DMS114 treated with DMSO at 0.1 percent for 48 hours (cell line): ENCODE results near the gene HSPA5.
"Not testable (repeated sequence)": the region's sequence is repeated elsewhere in the genome, so short reads cannot be mapped to it uniquely, and the experiment has no call there.

ENCODE experiments used
- DNase-seq: peaks from one replicate; lab custom pipeline; 2025; ENCODE audit not compliant: unreplicated experiment; lab: John Stamatoyannopoulos, UW

Gene HSPA5

DNA sequence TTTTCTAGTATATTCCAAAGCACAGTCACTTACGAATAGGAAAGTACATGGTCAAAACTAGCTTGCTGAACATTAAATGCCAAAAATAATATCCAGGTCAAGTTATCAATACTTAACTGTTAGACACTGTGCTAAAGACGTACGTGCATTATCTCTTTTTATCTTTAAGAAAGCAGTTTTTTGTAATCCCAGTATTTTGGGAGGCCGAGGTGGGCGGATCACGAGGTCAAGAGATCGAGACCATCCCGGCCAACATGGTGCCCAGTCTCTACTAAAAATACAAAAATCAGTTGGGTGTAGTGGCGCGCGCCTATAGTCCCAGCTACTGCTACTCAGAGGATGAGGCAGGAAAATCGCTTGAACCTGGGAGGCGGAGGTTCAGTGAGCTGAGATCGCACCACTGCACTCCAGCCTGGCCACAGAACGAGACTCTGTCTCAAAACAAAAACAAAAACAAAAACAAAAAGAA lies 2.7 kb upstream of the HSPA5 start:
- DNase-seq = no peak

DNA sequence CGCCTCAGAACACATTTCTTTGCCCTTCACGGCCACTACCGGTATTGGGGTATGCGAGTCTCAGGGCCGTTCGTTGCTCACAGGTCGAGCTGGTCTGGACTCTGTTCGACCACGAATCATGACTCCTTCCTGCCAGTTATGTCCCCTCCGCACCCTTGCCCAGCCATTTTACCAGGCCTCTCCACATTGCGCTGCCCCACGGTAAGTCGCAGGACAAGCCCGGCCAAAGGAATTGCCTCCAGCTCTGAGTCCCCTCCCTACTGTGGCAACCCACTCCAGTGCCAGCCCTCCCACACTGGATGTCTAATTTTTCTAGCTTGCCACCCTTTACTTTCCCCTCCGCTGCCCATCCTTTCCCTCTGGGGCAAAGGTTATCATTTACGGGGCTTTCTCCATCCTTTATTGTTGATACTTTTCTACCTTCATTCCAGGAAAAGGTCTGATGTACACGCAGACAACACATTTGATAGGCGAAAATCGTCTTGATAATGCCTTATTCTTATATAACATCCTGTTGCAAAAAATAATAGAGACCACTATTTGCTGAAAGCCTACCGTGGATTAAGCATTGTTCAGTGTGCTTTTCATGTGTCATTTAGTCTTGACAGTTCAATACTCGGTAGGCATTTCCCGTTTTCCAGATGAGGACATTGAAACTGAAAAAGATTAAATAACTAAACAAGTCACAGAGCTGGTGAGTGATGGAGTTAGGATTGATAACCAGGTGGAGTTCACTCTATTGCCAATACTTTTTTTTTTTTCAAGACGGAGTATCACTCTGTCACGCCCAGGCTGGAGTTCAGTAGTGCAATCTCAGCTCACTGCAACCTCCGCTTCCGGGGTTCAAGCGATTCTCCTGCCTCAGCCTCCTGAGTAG lies 958 bp upstream of the HSPA5 start:
- no peak for DNase-seq

DNA sequence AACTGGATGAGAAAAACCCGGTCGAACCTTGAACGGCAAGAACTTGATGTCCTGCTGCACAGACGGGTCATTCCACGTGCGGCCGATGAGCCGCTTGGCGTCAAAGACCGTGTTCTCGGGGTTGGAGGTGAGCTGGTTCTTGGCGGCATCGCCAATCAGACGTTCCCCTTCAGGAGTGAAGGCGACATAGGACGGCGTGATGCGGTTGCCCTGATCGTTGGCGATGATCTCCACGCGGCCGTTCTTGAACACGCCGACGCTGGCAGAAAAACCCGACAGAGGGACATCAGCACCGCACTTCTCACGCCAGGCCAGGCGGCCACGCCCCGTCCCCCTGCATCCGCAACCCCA lies 519 bp downstream of the HSPA5 start:
- DNase-seq = no peak

DNA sequence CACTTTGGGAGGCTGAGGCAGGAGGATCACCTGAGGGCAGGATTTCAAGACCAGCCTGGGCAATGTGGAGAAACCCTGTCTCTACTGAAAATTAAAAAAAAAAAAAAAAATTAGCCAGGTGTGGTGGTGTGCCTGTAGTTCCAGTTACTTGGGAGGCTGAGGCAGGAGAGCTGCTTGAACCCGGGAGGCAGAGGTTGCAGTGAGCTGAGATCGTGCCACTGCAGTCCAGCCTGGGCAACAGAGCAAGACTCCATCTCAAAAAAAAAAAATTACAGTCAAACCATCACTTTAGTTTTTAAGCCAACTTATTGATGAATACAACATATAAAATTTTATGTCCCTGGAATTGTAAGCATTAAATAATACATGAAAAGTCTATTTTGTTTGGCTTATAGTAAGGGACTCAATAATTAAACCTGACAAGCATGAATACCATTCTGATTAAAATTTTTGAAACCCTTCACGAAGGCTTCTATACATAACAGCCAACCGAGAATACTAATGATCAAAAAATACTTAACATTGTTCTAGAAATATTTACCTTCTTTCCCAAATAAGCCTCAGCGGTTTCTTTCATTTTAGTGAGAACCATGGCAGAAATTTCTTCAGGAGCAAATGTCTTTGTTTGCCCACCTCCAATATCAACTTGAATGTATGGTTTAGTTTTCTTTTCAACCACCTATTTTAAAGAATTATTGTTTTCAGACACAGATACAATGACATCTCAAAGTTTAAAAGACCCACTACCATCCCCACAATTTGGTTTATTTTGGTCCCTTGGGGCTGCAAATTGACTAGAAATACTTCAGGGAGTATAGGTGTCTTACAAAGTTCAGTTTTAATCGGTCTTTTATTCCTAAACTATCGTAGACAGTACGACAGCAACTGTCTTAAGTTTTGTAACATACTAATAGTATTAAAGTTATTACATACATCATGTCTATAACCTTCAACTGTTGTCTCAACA lies 1.2 kb downstream of the HSPA5 start:
- no peak for DNase-seq

DNA sequence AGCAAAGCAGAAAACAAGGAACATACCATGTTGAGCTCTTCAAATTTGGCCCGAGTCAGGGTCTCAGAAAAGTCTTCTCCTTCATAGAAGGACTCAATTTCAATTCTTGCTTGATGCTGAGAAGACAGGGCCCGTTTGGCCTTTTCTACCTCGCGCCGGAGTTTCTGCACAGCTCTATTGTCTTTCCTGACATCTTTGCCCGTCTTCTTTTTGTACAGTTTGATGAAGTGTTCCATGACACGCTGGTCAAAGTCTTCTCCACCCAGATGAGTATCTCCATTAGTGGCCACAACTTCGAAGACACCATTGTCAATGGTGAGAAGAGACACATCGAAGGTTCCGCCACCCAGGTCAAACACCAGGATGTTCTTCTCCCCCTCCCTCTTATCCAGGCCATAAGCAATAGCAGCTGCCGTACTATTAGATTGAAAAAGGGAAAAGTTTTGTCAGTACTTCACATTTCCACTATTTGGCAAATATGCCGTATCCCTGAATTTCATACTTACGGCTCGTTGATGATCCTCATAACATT lies 2.2 kb downstream of the HSPA5 start:
- no peak for DNase-seq

DNA sequence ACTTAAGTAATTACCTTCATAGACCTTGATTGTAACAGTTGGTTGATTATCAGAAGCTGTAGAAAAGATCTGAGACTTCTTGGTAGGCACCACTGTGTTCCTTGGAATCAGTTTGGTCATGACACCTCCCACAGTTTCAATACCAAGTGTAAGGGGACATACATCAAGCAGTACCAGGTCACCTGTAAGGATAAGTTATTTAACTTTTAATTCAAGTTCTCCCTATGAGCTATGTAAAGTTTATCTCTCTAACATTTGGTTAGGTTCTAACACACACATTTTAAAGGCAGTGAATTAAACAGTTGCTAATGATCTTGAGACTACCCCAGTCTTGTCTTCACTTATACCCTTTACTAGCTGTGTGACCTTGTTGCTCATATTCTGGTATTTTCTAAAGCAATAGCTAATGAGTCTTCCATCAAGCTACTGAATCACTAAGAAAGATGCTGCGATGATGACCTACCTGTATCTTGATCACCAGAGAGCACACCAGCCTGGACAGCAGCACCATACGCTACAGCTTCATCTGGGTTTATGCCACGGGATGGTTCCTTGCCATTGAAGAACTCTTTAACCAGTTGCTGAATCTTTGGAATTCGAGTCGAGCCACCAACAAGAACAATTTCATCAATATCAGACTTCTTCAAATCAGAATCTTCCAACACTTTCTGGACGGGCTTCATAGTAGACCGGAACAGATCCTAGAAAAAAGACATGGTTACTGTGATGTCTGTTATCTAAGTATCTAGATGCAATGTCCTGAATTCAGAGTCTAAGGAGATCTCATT lies 2.8 kb downstream of the HSPA5 start:
- DNase-seq = no peak

DNA sequence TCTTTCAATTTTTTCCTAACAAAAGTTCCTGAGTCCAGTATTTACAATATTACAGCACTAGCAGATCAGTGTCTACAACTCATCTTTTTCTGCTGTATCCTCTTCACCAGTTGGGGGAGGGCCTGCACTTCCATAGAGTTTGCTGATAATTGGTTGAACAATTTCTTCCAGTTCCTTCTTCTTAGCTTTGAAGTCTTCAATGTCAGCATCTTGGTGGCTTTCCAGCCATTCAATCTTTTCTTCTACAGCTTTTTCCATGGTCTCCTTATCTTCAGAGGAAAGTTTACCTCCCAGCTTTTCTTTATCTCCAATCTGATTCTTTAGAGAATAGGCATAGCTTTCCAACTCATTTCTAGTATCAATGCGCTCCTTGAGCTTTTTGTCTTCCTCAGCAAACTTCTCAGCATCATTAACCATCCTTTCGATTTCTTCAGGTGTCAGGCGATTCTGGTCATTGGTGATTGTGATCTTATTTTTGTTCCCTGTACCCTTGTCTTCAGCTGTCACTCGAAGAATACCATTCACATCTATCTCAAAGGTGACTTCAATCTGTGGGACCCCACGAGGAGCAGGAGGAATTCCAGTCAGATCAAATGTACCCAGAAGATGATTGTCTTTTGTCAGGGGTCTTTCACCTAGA lies 4.5 kb downstream of the HSPA5 start:
- not testable (repeated sequence) for DNase-seq

DNA sequence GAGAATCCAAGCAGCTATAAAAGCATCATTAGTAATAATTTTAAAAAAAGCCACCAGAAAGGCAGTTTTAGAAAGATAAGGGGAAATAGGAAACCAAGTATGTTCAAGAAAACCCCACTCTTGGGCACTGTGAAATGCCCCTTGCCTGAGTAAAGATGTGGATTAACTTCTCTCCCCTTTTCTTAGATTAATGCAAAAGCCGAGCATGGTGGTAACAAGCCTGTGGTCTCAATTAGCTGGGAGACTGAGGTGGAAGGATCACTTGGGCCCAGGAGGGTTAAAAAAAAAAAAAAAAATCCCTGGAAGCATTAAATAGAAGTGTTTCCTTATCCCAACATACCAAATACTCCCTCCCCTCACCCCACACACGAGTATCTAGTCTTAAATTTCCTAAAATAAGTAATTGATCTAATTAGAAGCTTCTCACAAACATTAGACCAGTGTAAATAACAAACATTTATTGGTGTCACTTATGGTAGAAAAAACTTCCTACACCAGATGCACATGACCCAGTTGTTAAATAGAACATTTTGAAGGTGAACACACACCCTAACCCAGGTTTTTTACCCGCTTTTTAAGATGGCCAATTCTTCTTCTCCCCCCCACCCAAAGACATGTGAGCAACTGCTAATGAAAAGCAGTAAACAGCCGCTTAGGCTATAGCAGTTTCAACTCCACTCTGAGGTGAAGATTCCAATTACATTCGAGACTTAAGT lies 5.2 kb downstream of the HSPA5 start:
- DNase-seq = no peak

DNA sequence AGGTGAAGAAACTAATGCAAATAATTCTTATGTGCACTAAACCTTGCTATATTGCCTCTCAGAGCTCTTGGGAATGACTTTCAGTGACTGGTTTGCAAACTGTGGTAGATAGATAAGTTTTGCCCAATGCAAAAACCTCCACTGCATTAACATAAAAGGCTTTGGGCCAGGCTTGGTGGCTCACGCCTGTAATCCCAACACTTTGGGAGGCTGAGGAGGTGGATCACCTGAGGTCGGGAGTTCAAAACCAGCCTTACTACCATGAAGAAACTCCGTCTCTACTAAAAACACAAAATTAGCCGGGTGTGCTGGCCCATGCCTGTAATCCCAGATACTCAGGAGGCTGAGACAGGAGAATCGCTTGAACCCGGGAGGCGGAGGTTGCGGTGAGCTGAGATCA lies 7.0 kb downstream of the HSPA5 start:
- not testable (repeated sequence) for DNase-seq

DNA sequence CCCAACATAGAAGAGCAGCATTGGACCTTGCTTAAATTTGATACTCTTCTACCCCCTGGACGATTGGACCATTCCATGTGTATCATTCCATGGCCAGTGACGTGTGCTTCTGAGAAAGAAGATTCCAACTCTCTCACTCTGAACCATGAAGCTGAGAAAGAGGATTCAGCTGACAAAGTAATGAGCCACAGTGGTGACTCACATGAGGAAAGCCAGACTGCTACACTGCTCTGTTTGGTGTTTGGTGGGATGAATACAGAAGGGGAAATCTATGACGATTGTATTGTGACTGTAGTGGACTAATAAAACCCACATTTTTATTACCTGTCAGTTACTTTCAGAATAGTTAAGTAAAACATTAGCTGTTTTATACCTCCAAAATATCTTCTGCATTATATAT lies 7.5 kb downstream of the HSPA5 start:
- DNase-seq = no peak

DNA sequence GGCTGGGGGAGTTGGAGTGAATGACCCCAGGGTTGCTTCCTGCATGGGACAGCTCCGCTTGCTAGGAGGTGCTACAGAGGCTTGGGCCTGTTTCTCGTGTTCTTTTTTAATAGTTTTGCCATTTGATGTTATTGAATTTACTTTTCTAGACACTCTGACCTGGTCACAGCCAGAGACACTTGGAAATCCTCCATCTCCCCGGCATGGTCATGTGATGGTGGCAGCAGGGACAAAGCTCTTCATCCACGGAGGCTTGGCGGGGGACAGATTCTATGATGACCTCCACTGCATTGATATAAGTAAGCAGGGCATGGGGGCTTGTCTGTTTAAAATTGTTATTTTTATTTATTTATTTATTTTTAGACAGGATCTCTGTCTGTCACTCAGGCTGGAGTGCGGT lies 13.4 kb downstream of the HSPA5 start:
- no peak for DNase-seq

DNA sequence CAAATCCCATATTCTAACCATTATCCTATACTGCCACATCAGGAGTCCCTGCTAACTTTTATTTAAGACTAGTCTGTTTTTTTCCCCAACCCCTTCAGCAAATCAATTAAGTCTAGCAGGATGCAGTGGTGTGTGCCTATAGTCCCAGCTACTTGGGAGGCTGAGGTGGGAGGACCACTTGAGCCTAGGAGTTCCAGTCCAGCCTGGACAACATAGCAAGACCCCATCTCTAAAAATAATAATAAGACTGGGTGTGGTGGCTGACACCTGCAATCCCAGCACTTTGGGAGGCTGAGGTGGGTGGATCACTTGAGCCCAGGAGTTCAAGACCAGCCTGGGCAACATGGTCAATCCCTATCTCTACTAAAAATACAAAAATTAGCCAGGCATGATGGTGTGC lies 16.3 kb downstream of the HSPA5 start:
- DNase-seq = not testable (repeated sequence)

DNA sequence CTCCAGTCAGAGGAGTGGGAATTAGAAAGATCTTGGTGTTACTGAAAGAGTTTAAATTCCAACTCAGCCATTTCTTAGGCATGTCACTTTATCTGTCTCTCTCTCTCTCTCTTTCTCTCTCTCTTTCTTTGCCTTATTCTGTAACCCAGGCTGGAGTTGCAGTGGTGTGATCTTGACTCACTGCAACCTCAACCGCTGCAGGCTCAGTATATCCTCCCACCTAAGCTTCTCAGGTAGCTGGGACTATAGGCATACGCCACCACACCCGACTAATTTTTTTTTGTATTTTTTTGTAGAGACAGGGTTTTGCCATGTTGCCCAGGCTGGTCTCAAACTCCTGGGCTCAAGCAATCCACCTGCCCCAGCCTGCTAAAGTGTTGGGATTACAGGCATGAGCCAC lies 22.5 kb downstream of the HSPA5 start:
- no peak for DNase-seq

DNA sequence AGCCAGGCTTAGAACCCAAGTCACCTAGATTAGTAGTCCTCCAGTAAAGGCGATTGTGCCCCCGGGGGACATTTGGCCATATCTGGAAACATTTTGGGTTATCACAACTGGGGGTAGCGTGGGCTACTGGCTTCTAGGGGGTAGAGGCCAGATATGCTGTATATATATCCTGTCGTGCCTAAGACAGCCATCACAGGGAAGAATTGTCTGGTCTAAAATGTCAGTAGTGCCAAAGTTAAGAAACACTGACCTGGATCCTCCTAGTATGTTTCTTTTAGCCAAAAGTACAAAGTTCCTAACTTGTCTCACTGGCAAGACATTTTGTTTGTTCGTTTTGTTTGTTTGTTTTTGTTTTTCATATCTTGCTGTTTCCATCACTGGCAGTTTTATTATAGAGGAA lies 27.0 kb downstream of the HSPA5 start:
- DNase-seq = no peak

DNA sequence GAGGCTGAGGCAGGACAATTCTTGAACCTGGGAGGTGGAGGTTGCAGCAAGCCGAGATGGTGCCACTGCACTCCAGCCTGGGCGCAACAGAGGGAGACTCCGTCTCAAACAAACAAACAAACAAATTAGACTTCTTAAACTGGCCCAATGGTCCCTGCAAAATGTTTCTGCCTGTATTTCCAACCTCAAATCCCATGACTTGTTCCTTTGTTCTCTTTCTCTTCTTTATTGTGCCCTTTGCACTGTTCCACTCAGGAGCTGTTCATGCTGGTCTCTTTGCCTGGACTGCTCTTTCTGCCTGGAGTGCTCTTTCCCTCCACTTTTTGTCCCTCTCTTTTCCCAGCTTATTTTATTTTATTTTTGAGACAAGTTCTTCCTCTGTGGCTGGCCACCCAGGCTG lies 36.7 kb downstream of the HSPA5 start:
- no peak for DNase-seq

DNA sequence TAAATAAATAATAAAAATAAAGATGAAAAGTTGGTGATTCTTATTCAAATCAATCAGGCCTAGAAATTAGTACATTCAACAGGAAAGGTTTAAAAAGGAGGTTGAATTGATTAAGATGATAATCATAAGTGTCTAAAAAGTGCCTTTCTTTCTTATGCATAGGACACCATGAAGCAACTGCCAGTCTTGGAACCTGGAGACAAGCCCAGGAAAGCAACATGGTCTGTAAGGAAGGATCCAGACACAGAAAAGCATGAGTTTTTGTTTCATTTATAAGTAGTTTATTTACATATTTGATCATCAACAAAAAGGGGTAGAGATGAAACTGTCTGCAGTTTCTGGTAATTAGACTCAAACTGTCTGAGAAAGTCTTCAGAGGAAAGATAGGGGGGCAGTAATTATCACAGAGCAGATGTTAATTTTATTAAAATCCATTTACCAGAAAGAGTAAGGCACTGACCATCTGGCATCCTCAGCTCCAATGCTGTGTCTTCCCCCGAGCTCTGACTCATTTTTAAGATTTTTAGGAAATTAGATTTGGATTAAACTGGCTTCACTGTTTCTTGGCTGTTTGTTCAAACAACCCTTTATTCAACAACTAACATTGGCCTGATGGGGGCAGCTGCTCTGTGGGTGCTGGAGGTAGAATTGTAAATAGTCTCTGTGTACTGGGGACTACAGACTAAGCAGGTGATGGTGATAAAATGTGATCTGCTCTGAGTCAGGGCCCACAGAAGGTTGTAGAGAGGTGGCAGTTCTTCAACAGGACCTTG lies 38.1 kb downstream of the HSPA5 start:
- no peak for DNase-seq

DNA sequence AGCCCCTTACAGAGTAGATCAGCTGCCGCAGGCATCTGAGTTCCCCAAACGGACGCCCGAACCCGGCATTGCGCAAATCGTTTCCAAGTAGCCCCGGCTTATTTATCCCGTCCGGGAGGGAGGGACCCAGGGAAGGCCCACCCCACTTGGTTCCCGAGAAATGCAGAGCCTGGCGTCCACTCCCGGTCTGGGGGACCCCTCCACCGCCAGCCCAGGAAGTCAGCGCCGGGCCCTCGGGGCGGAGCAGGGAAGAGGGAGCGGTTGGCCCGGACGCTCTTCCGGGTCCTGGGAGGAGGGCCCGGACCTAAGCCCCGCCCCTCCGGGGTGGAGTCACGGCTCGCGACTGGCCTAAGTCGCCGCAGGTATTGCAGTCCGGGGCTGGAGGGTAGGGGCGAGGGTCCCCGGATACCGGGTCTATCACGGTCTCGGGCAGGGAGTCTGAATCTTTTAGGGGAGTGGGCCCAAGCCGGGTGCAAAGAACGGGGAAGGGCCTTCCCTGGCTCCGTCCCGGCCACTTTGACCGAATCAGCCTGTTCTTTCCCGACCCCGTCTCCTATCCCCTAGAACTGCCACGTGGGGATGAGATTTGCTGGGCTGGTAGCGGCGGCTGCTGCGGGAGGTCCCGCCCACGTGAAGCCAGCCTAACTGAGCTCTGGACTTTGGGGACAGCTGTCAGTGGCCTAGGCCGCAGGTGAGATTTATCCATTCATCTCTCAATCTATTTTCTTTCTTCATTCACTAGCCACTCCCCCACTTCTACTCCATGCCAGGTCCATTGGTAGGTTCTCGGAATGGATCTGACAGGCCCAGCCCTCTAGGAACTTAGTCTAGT lies 40.7 kb downstream of the HSPA5 start, which contains the start of gene RABEPK:
Gene RABEPK, plus strand, starts transcription at position 327 of the 832 bp plus-strand sequence. CDS start 2,472 bp downstream, outside the sequence.
- DNase-seq = peak; percentile 65

DNA sequence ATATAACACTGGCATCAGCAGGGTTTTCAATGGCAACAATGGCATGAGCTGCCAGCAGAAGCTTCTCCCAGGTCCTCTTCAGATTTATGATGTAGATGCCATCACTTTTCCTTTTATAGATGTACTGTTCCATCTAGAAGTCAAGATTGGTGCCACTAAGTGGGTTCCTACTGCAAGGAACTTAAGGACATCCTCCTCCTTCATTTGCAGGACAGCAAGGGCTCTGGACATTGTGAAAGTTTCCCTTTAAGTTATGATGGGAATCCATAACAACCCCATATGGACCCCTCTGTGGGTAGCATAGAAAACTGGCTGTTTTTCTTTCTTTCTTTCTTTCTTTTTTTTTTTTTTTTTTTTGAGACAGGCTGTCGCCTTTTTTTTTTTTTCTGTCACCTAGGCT lies 45.6 kb downstream of the HSPA5 start:
- not testable (repeated sequence) for DNase-seq
